ENCODE measurements around the gene RAPGEF6. TPM values are rescaled to one million over a fixed set of nuclear protein-coding genes. Genes with fewer than 3 reads are reported as not detected.

The RAPGEF6 gene
- total RNA-seq, 6 donors from 2014 or later: 16.4 to 49.4 (median 31.6) TPM

DNA sequence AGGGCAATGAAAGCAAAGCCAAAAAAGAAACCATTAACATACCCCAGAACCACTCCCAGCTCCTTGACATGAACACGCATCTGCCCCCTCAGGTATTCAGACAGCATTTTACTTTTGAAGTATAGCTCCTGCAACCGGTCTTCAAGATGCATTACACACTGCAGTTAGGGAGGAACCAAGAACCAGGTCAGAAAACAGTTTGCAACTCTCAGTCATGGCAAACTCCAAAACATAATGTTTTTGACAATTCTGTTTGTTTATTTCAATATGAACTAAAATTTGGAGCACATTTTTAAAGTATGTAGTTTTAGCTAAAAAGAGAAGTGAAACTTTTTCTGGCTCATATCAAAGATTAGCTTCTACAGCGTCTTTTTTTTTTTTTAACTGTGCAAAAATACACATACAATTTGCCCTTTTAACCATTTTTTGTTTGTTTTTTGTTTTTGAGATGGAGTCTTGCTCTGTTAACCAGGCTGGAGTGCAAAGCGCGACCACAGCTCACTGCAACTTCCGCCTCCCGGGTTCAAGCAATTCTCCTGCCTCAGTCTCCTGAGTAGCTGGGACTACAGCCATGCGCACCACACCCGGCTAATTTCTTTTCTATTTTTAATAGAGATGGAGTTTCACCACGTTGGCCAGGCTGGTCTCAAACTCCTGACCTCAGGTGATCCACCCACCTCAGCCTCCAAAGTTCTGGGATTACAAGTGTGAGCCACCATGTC, 12.2 kb upstream of the RAPGEF6 start:
- Histone ChIP-seq H3K4me3 (no peak overlapping the region), H3K27me3 (no peaks in the 10 kb centered on the region), H3K9me3 (no peaks in the 10 kb centered on the region), H3K4me1 (no peaks in the 10 kb centered on the region), H3K27ac (no peak overlapping the region), H3K36me3 (peaks cover 4 to 74% (median 23%) of the 10 kb centered on the region in 4 donors)
- TF ChIP-seq CTCF (IDR thresholded peaks at IDR 0.05) (no peak), POLR2A (IDR thresholded peaks at IDR 0.05) (no peak), EP300 (IDR thresholded peaks at IDR 0.05) (no peak), POLR2AphosphoS5 (IDR thresholded peaks at IDR 0.05) (no peak)
- DNase-seq (no peak), ATAC-seq (ENCODE audit: low FRiP score in 2 of 2) (no peak)
- WGBS, 2 donors: 79 to 84% methylated on average over 10 of the region's 10 CpGs

DNA sequence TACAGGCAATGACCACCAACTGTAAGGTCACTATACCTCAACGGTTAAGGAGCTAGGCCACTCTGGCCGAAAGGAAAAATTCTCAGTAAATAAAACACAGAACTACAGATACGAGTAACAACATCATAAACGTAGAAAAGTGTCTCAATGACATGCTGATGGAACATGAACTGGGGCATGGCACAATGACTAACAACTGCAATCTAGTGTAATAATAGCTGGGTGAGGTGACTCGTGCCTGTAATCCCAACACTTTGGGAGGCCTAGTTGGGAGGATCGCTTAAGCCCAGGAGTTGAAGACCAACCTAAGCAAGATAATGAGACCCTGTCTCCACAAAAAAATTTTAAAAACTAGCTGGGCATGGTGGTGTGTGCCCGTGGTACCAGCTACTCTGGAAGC, 9.8 kb upstream of the RAPGEF6 start:
- no peak for ATAC-seq (ENCODE audit: low FRiP score in 2 of 2)
- no peak for DNase-seq
- no peaks in the 10 kb centered on the region for H3K4me1 ChIP-seq
- H3K9me3 ChIP-seq: no peaks in the 10 kb centered on the region
- H3K27ac ChIP-seq: no peak overlapping the region
- no peak overlapping the region for H3K4me3 ChIP-seq
- WGBS, 2 donors: 96% methylated on average over 7 of the region's 7 CpGs
- H3K36me3 ChIP-seq: peaks cover 0 to 56% (median 10%) of the 10 kb centered on the region in 4 donors
- TF ChIP-seq CTCF (IDR thresholded peaks at IDR 0.05) (no peak), EP300 (IDR thresholded peaks at IDR 0.05) (no peak)
- no peaks in the 10 kb centered on the region for H3K27me3 ChIP-seq

GRCh38 chr5:131644370-131644769, 9.3 kb upstream of the RAPGEF6 start:
- Histone ChIP-seq H3K27ac (no peak overlapping the region), H3K36me3 (peaks cover 0 to 52% (median 10%) of the 10 kb centered on the region in 4 donors), H3K4me3 (no peak overlapping the region), H3K9me3 (no peaks in the 10 kb centered on the region), H3K27me3 (no peaks in the 10 kb centered on the region), H3K4me1 (no peaks in the 10 kb centered on the region)
- 86 to 95% methylated on average over 1 of the region's 1 CpG for WGBS, 2 donors
- no peak for ATAC-seq (ENCODE audit: low FRiP score in 2 of 2)
- no peak for TF ChIP-seq EP300 (IDR thresholded peaks at IDR 0.05)
- no peak for TF ChIP-seq POLR2AphosphoS5 (IDR thresholded peaks at IDR 0.05)
- no peak for TF ChIP-seq POLR2A (IDR thresholded peaks at IDR 0.05)
- TF ChIP-seq CTCF (IDR thresholded peaks at IDR 0.05): no peak
- DNase-seq: no peak

DNA sequence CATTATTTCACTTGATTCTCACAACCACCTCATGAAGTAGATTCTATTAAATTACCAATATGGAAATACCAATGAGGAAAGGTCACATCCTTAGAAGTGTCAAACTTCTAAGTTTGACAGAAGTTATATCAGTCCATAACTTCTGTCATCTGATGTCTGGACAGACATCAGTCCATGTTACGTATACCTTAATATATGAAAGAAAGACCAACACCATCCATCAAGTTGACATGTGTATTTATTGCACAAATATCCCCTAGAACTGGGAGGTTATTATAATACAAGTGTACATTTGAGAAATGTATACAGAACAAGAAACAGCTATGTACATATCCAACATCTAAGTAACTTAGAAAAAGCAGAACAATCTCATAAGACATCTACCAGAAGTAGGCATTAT, 6.5 kb upstream of the RAPGEF6 start:
- no peaks in the 10 kb centered on the region for H3K9me3 ChIP-seq
- ATAC-seq (ENCODE audit: low FRiP score in 2 of 2) (no peak), DNase-seq (no peak)
- H3K4me1 ChIP-seq: peaks cover 4 to 9% (median 8%) of the 10 kb centered on the region in 4 donors
- H3K27ac ChIP-seq: peak overlapping the region in 1 of 4 donors; percentile 58
- TF ChIP-seq POLR2AphosphoS5 (IDR thresholded peaks at IDR 0.05) (no peak), CTCF (IDR thresholded peaks at IDR 0.05) (no peak), POLR2A (IDR thresholded peaks at IDR 0.05) (no peak), EP300 (IDR thresholded peaks at IDR 0.05) (no peak)
- no peak overlapping the region for H3K4me3 ChIP-seq
- peaks cover 0 to 36% (median 10%) of the 10 kb centered on the region in 4 donors for H3K36me3 ChIP-seq
- H3K27me3 ChIP-seq: no peaks in the 10 kb centered on the region
- WGBS, 2 donors: 89 to 92% methylated on average over 1 of the region's 1 CpG
